Peyer's patch (tissue), 4 donors: Measurements from ENCODE around the gene TSPEAR. TPM values are rescaled to one million over a fixed set of nuclear protein-coding genes. Genes with fewer than 3 reads are reported as not detected.
"Not testable (repeated sequence)": the region's sequence is repeated elsewhere in the genome, so short reads cannot be mapped to it uniquely, and the experiment has no call there.

ENCODE experiments used
- DNase-seq, 3 donors: peaks; one replicate each; pipeline ENCODE4 v3.0.0-alpha.2; 2017 to 2019
- H3K27ac ChIP-seq, 4 donors: fragments of 200-600 bp; sonication (generic); one replicate each; pipeline ENCODE4 v1.5.1; 2016 to 2019
- H3K27me3 ChIP-seq, 2 donors: fragments of 200-600 bp; sonication (generic); one replicate each; pipeline ENCODE4 v1.5.1; 2019
- H3K36me3 ChIP-seq, 3 donors: fragments of 200-600 bp; sonication (generic); one replicate each; pipeline ENCODE4 v1.5.1; 2016 to 2019
- H3K4me1 ChIP-seq, 4 donors: fragments of 200-600 bp; sonication (generic); one replicate each; pipeline ENCODE4 v1.5.1; 2016 to 2019
- H3K4me3 ChIP-seq, 4 donors: fragments of 200-600 bp; sonication (generic); 1 replicate in 3 of 4; 2 replicates in 1 of 4; pipeline ENCODE4 v1.5.1; 2016 to 2019; ENCODE audit warnings: mild to moderate bottlenecking in 1 of 4
- H3K9me3 ChIP-seq, 4 donors: fragments of 200-600 bp; sonication (generic); one replicate each; pipeline ENCODE4 v1.5.1; 2016 to 2019; ENCODE audit warnings: mild to moderate bottlenecking in 1 of 4
- CTCF ChIP-seq, 6 experiments: fragments of 450-650 bp in 4 of 6; fragments of 200-600 bp in 2 of 6; sonication (generic) in 1 of 6; IDR thresholded peaks; one replicate each; pipeline ENCODE4 v1.5.1; 2017 to 2019; ENCODE audit warnings: antibody characterized with exemption in 6 of 6, mild to moderate bottlenecking in 3 of 6, moderate library complexity in 1 of 6
- POLR2A ChIP-seq, 2 donors: fragments of 450-650 bp; IDR thresholded peaks; one replicate each; pipeline ENCODE4 v1.5.1; 2017; ENCODE audit warnings: antibody characterized with exemption in 2 of 2, mild to moderate bottlenecking in 2 of 2, moderate library complexity in 2 of 2
- total RNA-seq, 4 donors: library from RNA; depleted of rRNA; stranded (reverse); fragments of >200 nt; gene quantifications; one replicate each; pipeline ENCODE4 v1.1.0, GENCODE V29; 2016

TSPEAR gene
- total RNA-seq, 4 donors from 2014 or later, result 0.47 TPM; not detected in 3

DNA sequence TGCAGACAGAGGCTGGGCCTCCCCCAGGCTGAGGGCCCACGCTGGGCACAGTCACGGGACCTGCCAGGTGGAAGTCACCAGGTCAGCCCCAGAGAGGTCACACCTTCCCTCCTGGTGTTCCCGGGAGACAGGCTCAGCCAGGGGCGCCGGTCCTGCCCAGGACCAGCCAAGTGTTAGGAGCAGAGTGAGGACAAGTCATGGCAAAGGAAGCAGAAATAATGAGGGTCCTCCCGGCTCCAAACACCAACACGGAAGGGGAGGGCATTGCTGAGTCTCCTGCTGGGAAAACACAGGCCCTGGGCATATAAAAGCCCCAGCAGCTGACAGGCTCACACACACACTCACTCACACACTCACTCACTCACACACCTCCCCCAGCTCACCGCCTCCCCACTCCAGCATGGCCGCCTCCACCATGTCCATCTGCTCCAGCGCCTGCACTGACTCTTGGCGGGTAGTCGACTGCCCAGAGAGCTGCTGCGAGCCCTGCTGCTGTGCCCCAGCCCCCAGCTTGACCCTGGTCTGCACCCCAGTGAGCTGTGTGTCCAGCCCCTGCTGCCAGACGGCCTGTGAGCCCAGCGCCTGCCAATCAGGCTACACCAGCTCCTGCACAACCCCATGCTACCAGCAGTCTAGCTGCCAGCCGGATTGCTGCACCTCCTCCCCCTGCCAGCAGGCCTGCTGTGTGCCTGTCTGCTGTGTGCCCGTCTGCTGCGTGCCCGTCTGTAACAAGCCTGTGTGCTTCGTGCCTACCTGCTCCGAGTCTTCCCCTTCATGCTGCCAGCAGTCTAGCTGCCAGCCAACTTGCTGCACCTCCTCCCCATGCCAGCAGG lies 74.1 kb downstream of the TSPEAR start, which contains the start of gene KRTAP10-10:
Gene KRTAP10-10 (plus strand): TSS at position 339 of the 833 bp plus-strand sequence. CDS start 62 bp downstream, at position 401.
- H3K4me3 ChIP-seq, result no peak within 1 kb of the TSS
- H3K9me3 ChIP-seq, result peaks cover 0 to 4% (median 0%) of the 10 kb centered on the region in 4 donors
- no peak within 1 kb of the TSS for H3K27ac ChIP-seq
- H3K4me1 ChIP-seq, result no peaks in the 10 kb centered on the region
- TF ChIP-seq POLR2A (IDR thresholded peaks at IDR 0.05) (no peak), CTCF (IDR thresholded peaks at IDR 0.05) (no peak)
- H3K36me3 ChIP-seq, result no peaks in the 10 kb centered on the region
- H3K27me3 ChIP-seq, result no peaks in the 10 kb centered on the region
- DNase-seq, result peak in 1 of 3 donors; percentile 2

- H3K9me3 ChIP-seq, result peaks cover 0 to 10% (median 0%) of the 10 kb centered on the region in 4 donors
- H3K4me3 ChIP-seq, result no peak overlapping the region
- no peak for TF ChIP-seq POLR2A (IDR thresholded peaks at IDR 0.05)
- no peak for TF ChIP-seq CTCF (IDR thresholded peaks at IDR 0.05)
- DNase-seq, result peak in 1 of 3 donors; percentile 12
- no peaks in the 10 kb centered on the region for H3K36me3 ChIP-seq
- no peaks in the 10 kb centered on the region for H3K4me1 ChIP-seq
- no peaks in the 10 kb centered on the region for H3K27me3 ChIP-seq
- H3K27ac ChIP-seq, result no peak overlapping the region
Observed at GRCh38 chr21:44636209-44637017, 75.0 kb downstream of the TSPEAR start.

DNA sequence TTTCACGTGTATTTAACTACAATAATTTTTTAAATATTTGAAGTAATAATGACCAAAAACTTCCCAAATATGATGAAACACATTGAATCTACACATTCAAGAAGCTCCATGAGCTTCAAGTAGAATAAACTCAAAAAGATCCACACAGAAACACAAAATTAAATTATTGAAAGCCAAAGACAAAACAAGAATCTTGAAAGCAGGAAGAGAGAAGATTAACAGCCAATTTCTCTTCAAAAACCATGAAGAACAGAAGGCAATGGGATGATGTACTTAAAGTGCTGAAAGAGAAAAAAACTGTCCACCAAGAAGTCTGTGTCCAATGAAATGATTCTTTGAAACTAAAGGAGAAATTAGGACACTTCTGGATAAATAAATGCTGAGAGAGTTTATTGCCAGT lies 79.3 kb downstream of the TSPEAR start:
- Histone ChIP-seq H3K27me3 (no peaks in the 10 kb centered on the region), H3K4me1 (no peaks in the 10 kb centered on the region), H3K4me3 (no peak overlapping the region), H3K27ac (no peak overlapping the region), H3K36me3 (no peaks in the 10 kb centered on the region), H3K9me3 (peaks cover 0 to 15% (median 3%) of the 10 kb centered on the region in 4 donors)
- TF ChIP-seq POLR2A (IDR thresholded peaks at IDR 0.05), result no peak
- TF ChIP-seq CTCF (IDR thresholded peaks at IDR 0.05), result no peak
- no peak for DNase-seq

DNA sequence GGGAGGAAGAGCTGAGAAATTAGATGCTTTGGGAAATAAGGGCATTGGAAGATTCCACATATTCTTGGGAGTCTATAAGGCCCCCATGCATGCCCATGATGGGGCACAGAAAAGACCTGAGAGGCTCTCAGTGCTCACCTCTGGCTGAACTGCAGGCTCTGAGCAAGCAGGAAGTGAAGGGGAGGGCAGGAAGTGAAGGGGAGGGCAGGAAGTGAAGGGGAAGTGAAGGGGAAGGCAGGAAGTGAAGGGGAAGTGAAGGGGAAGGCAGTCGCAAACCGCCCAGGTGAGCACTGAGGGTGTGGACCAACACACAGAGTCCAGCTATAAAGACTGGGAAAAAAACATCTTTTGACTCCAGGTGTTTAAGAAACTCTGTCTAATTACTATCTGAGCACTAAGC lies 80.9 kb downstream of the TSPEAR start:
- H3K27ac ChIP-seq, result no peak overlapping the region
- DNase-seq, result no peak
- H3K4me3 ChIP-seq, result no peak overlapping the region
- no peaks in the 10 kb centered on the region for H3K4me1 ChIP-seq
- no peaks in the 10 kb centered on the region for H3K36me3 ChIP-seq
- TF ChIP-seq CTCF (IDR thresholded peaks at IDR 0.05), result no peak
- TF ChIP-seq POLR2A (IDR thresholded peaks at IDR 0.05), result no peak
- H3K27me3 ChIP-seq, result no peaks in the 10 kb centered on the region
- H3K9me3 ChIP-seq, result peaks cover 0 to 15% (median 3%) of the 10 kb centered on the region in 4 donors

DNA sequence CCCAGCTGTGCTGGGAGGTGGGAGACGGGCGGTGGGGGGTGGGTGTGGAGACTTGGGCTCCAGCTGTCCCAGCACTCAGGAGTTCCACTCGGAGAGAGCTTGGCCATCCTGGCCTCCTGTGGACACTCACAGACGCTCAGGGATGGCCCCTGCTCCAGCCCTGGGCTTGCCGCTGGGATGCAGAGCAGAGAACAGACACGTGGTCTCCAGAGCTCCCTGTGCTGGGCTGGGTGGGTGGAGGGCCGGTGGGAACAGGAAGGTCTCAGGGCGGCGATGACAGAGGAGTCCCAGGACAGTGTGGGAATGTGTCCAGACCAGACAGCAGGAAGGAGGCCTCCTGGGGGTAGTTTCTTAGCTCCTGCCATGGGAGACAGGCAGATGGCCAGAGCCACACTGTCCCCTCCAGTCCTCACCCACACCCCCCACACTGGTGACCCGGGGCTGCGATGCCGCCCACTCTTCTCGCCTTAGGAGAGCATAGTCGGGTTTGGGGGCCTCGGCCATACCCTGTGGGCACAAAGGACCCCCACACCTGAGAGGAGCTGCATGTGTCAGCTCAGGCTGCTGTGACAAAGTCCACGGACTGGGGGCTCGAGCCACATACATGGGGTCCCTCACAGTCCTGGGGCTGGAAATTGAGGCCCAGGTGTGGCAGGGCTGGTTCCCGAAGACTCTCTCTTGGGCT lies 82.5 kb downstream of the TSPEAR start:
- no peaks in the 10 kb centered on the region for H3K4me1 ChIP-seq
- peaks cover 0 to 15% (median 3%) of the 10 kb centered on the region in 4 donors for H3K9me3 ChIP-seq
- TF ChIP-seq POLR2A (IDR thresholded peaks at IDR 0.05) (no peak), CTCF (IDR thresholded peaks at IDR 0.05) (no peak)
- H3K4me3 ChIP-seq, result no peak overlapping the region
- no peak for DNase-seq
- H3K27me3 ChIP-seq, result no peaks in the 10 kb centered on the region
- H3K27ac ChIP-seq, result no peak overlapping the region
- no peaks in the 10 kb centered on the region for H3K36me3 ChIP-seq

- H3K9me3 ChIP-seq, result peaks cover 0 to 19% (median 3%) of the 10 kb centered on the region in 4 donors
- H3K27me3 ChIP-seq, H3K36me3 ChIP-seq, DNase-seq, H3K4me3 ChIP-seq, H3K4me1 ChIP-seq, H3K27ac ChIP-seq: not testable (repeated sequence)
Observed at GRCh38 chr21:44627831-44628233, 83.5 kb downstream of the TSPEAR start.

GRCh38 chr21:44627181-44627822 lies 84.1 kb downstream of the TSPEAR start:
- not testable (repeated sequence) for H3K4me3 ChIP-seq, H3K27ac ChIP-seq, DNase-seq, H3K27me3 ChIP-seq, H3K36me3 ChIP-seq, H3K4me1 ChIP-seq
- peaks cover 0 to 20% (median 3%) of the 10 kb centered on the region in 4 donors for H3K9me3 ChIP-seq
